ENCODE measurements around the gene ZNF644.

ZNF644 gene

GRCh38 chr1:91020486-91020885 lies 1.3 kb downstream of the ZNF644 start:
- H3K4me3 ChIP-seq (replicated peaks; ENCODE audit: insufficient read depth, low read length) = peak overlapping the region; percentile 78
- H3K27me3 ChIP-seq (ENCODE audit: insufficient read depth, poor library complexity, severe bottlenecking) = no peaks in the 10 kb centered on the region
- TF ChIP-seq GABPA (IDR thresholded peaks at IDR 0.05; ENCODE audit: low read depth) = no peak
- TF ChIP-seq REST (IDR thresholded peaks at IDR 0.05; ENCODE audit: insufficient replicate concordance, low read depth) = no peak
- TF ChIP-seq, protein P1, sequence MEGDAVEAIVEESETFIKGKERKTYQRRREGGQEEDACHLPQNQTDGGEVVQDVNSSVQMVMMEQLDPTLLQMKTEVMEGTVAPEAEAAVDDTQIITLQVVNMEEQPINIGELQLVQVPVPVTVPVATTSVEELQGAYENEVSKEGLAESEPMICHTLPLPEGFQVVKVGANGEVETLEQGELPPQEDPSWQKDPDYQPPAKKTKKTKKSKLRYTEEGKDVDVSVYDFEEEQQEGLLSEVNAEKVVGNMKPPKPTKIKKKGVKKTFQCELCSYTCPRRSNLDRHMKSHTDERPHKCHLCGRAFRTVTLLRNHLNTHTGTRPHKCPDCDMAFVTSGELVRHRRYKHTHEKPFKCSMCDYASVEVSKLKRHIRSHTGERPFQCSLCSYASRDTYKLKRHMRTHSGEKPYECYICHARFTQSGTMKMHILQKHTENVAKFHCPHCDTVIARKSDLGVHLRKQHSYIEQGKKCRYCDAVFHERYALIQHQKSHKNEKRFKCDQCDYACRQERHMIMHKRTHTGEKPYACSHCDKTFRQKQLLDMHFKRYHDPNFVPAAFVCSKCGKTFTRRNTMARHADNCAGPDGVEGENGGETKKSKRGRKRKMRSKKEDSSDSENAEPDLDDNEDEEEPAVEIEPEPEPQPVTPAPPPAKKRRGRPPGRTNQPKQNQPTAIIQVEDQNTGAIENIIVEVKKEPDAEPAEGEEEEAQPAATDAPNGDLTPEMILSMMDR (IDR thresholded peaks at IDR 0.05; ENCODE audit: insufficient read depth, low read length) = no peak
- TF ChIP-seq SPI1 (IDR thresholded peaks at IDR 0.05; ENCODE audit: borderline replicate concordance, low read depth) = no peak
- no peak for TF ChIP-seq POLR2AphosphoS5 (IDR thresholded peaks at IDR 0.05; ENCODE audit: low read depth)
- peak overlapping the region; percentile 99 for H3K27ac ChIP-seq (replicated peaks)
- DNase-seq (ENCODE audit: low read depth in 1 of 2, low spot score in 1 of 2) = no peak

DNA sequence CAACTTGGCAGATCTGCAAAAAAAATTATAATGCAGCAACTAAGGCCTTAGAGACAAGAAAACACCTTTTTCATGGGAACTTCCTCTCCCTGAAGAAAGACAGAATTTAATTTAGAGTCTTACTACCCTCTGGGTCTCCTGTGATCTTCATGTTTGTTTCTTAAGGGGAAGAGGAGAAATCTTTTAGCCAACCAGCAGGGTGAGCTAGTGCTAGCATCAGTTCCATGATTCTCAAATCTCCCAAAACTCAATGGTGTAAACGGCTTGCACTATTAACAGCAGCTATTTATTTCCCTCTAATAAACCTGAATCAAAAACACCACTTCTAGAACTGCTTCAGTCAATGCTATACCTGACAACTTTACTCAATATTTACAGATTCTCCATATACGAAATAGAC lies 3.8 kb downstream of the ZNF644 start:
- no peak overlapping the region for H3K4me3 ChIP-seq (replicated peaks; ENCODE audit: insufficient read depth, low read length)
- DNase-seq (ENCODE audit: low read depth in 1 of 2, low spot score in 1 of 2) = peak in 1 of 2 experiments; percentile 18
- TF ChIP-seq REST (IDR thresholded peaks at IDR 0.05; ENCODE audit: insufficient replicate concordance, low read depth) (no peak), SPI1 (IDR thresholded peaks at IDR 0.05; ENCODE audit: borderline replicate concordance, low read depth) (no peak)
- H3K27ac ChIP-seq (replicated peaks) = no peak overlapping the region
- no peaks in the 10 kb centered on the region for H3K27me3 ChIP-seq (ENCODE audit: insufficient read depth, poor library complexity, severe bottlenecking)

GRCh38 chr1:91015794-91016550 lies 5.9 kb downstream of the ZNF644 start:
- no peak overlapping the region for H3K27ac ChIP-seq (replicated peaks)
- no peak for TF ChIP-seq SPI1 (IDR thresholded peaks at IDR 0.05; ENCODE audit: borderline replicate concordance, low read depth)
- no peak for TF ChIP-seq POLR2AphosphoS5 (IDR thresholded peaks at IDR 0.05; ENCODE audit: low read depth)
- no peak for TF ChIP-seq REST (IDR thresholded peaks at IDR 0.05; ENCODE audit: insufficient replicate concordance, low read depth)
- TF ChIP-seq, protein P1 (IDR thresholded peaks at IDR 0.05; ENCODE audit: insufficient read depth, low read length) = no peak
- TF ChIP-seq GABPA (IDR thresholded peaks at IDR 0.05; ENCODE audit: low read depth) = no peak
- no peak for DNase-seq (ENCODE audit: low read depth in 1 of 2, low spot score in 1 of 2)
- H3K27me3 ChIP-seq (ENCODE audit: insufficient read depth, poor library complexity, severe bottlenecking) = no peaks in the 10 kb centered on the region
- no peak overlapping the region for H3K4me3 ChIP-seq (replicated peaks; ENCODE audit: insufficient read depth, low read length)

Measured in HL-60 (cell line).